Measurements from ENCODE around the gene GALNT10. TPM values are rescaled to one million over a fixed set of nuclear protein-coding genes. Genes with fewer than 3 reads are reported as not detected.

Gene GALNT10
- total RNA-seq, 1 experiment from 2014 or later = 18.6 TPM

DNA sequence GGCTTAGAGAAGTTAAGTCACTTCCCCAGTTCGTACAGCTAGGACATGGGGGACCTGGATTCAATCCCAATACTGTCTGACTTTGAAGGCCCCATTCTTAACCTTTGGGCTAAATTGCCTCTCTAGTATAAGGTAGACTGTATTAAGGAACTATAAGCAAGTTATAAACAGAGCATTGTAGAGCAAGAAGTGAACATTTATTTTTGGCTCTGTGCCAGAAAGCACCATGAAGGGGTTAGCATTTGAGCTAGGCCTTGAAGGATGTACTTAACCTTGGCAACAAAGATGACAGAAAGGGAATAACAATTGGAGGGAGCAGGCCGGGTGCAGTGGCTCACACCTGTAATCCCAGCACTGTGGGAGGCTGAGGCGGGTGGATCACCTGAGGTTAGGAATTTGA is 32.8 kb downstream of the GALNT10 start:
- no peak for DNase-seq
- Histone ChIP-seq H3K9me3 (replicated peaks) (0 out of 2 replicates have a peak, but pooled peaks cover 5% of the 10 kb centered on the region), H3K36me3 (no peaks in the 10 kb centered on the region), H3K27me3 (no peaks in the 10 kb centered on the region), H3K4me3 (no peak overlapping the region), H3K4me1 (peaks cover 11% of the 10 kb centered on the region; the same call in 1 of the 2 replicates), H3K27ac (no peak overlapping the region)

GRCh38 chr5:154227090-154227489 is 36.6 kb downstream of the GALNT10 start:
- no peaks in the 10 kb centered on the region for H3K27me3 ChIP-seq
- no peak overlapping the region for H3K27ac ChIP-seq
- no peak for DNase-seq
- 0 out of 2 replicates have a peak, but pooled peaks cover 5% of the 10 kb centered on the region for H3K9me3 ChIP-seq (replicated peaks)
- no peak overlapping the region for H3K4me3 ChIP-seq
- H3K4me1 ChIP-seq = peaks cover 4% of the 10 kb centered on the region; the same call in 1 of the 2 replicates
- no peaks in the 10 kb centered on the region for H3K36me3 ChIP-seq

DNA sequence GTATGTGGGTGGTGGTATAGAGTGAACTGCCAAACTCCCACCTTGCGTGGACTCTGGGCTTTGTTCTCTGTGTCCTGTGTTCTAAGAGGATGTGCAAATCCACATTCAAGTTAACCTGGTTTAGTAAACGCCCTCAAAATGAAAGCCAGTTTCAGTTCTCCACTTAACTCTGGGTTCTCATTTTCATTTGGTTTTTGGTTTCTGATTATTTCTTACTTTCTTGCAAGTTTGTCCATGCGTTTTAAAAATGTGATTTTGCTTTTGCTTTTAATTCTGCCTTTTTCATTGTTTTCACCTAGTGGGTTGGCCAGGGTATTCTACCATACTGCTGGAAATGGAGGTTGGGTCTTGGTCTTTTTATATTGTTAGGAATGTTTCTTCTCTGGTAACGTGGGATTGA is 38.2 kb downstream of the GALNT10 start:
- Histone ChIP-seq H3K27me3 (no peaks in the 10 kb centered on the region), H3K4me1 (no peaks in the 10 kb centered on the region), H3K36me3 (no peaks in the 10 kb centered on the region), H3K27ac (no peak overlapping the region), H3K4me3 (no peak overlapping the region), H3K9me3 (replicated peaks) (0 out of 2 replicates have a peak, but pooled peaks cover 5% of the 10 kb centered on the region)
- no peak for DNase-seq

GRCh38 chr5:154230526-154230925 is 40.0 kb downstream of the GALNT10 start:
- no peak overlapping the region for H3K4me3 ChIP-seq
- H3K27ac ChIP-seq = no peak overlapping the region
- no peak for DNase-seq
- H3K36me3 ChIP-seq = no peaks in the 10 kb centered on the region
- 0 out of 2 replicates have a peak, but pooled peaks cover 5% of the 10 kb centered on the region for H3K9me3 ChIP-seq (replicated peaks)
- no peaks in the 10 kb centered on the region; the same call in 1 of the 2 replicates for H3K4me1 ChIP-seq
- no peaks in the 10 kb centered on the region for H3K27me3 ChIP-seq

DNA sequence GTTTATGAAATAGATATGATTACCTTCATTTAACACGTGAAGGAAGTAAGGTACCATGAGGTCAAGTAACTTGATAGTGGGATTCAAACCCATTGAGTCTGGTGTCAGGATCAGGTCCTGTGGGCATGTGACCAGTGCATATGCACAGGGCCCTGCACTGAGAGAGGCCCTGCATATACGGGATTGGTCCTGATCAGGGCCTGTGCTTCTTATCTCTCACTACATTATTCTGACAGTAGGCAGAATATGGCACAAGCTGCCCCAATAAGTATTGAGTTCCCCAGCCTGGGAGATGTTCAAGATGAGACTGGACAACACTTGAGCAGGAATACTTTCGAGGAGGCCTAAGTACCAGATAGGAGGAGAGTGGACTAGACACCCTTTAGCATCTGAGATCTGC is 44.0 kb downstream of the GALNT10 start:
- Histone ChIP-seq H3K27me3 (no peaks in the 10 kb centered on the region), H3K27ac (no peak overlapping the region), H3K36me3 (no peaks in the 10 kb centered on the region), H3K4me1 (peaks cover 10% of the 10 kb centered on the region), H3K9me3 (replicated peaks) (no peaks in the 10 kb centered on the region), H3K4me3 (no peak overlapping the region)
- DNase-seq = no peak

- no peaks in the 10 kb centered on the region for H3K9me3 ChIP-seq (replicated peaks)
- no peaks in the 10 kb centered on the region for H3K36me3 ChIP-seq
- DNase-seq = no peak
- H3K27me3 ChIP-seq = no peaks in the 10 kb centered on the region
- H3K4me1 ChIP-seq = peaks cover 10% of the 10 kb centered on the region
- H3K4me3 ChIP-seq = no peak overlapping the region
- H3K27ac ChIP-seq = no peak overlapping the region
These were observed 45.5 kb downstream of the GALNT10 start for GRCh38 chr5:154236011-154236410.

GRCh38 chr5:154236536-154237375 is 46.2 kb downstream of the GALNT10 start:
- Histone ChIP-seq H3K27ac (no peak overlapping the region), H3K27me3 (no peaks in the 10 kb centered on the region), H3K4me1 (peaks cover 13% of the 10 kb centered on the region), H3K9me3 (replicated peaks) (no peaks in the 10 kb centered on the region), H3K36me3 (no peaks in the 10 kb centered on the region), H3K4me3 (no peak overlapping the region)
- no peak for DNase-seq

- Histone ChIP-seq H3K4me3 (no peak overlapping the region), H3K27ac (no peak overlapping the region), H3K9me3 (replicated peaks) (no peaks in the 10 kb centered on the region), H3K4me1 (peaks cover 19% of the 10 kb centered on the region), H3K27me3 (no peaks in the 10 kb centered on the region), H3K36me3 (no peaks in the 10 kb centered on the region)
- no peak for DNase-seq
These were observed 46.8 kb downstream of the GALNT10 start for GRCh38 chr5:154237376-154237743.

GRCh38 chr5:154237946-154238345 is 47.4 kb downstream of the GALNT10 start:
- no peaks in the 10 kb centered on the region for H3K9me3 ChIP-seq (replicated peaks)
- H3K27me3 ChIP-seq = no peaks in the 10 kb centered on the region
- no peak overlapping the region for H3K27ac ChIP-seq
- peaks cover 25% of the 10 kb centered on the region for H3K4me1 ChIP-seq
- no peak overlapping the region for H3K4me3 ChIP-seq
- no peak for DNase-seq
- no peaks in the 10 kb centered on the region for H3K36me3 ChIP-seq

DNA sequence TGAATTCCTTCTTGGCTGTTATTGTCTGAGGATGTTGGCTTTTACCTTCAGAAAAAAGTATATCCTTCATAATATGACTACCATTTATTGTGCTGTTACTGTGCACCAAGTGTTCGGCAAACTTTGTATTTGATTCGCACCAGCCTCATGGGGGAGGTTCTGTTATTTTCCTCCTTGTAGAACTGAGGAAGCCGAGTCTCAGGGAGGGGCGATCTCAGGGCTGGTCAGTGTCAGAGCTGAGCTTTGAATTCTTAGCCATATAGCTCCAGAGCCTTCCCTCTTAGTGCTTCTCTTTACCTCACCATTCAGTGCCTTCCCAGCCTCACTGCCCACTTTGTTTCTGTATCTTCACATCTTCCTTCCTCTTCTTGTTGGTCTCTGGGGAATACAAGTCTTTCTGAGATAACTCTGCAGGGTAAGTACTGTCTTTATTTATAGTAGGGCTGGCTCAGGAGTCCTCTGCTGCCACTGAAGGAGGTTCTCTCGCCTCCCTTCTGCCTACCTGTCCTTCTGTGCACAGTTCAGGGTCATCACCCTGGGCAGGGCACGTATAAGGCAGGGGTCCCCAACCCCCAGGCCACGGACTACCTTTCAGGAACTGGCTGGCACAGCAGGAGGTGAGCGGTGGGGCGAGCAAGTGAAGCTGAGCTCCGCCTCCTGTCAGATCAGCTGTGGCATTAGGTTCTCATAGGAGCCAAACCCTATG is 48.4 kb downstream of the GALNT10 start:
- no peaks in the 10 kb centered on the region for H3K27me3 ChIP-seq
- no peaks in the 10 kb centered on the region for H3K36me3 ChIP-seq
- no peak for DNase-seq
- H3K9me3 ChIP-seq (replicated peaks) = no peaks in the 10 kb centered on the region
- peaks cover 35% of the 10 kb centered on the region for H3K4me1 ChIP-seq
- no peak overlapping the region for H3K27ac ChIP-seq
- H3K4me3 ChIP-seq = no peak overlapping the region

DNA sequence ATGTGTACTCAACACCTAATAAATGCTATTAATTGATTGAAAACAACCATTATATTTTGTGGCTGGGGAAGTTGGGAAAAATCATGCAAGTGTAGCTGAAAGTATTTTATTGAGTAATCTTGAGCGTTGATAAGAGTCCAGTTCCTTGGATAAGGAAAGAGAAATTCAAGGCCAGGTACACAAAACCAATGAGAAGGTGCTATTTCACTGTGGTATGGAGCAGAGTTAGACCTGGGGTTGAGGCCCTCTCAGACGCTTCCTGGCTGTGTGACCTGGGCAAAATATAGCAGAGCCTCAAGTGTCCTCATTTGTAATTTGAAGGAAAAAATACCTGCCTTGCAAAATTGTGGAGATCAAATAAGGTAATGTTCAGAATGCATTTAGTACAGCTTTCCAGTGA is 50.1 kb downstream of the GALNT10 start:
- DNase-seq = no peak
- no peaks in the 10 kb centered on the region for H3K36me3 ChIP-seq
- H3K4me1 ChIP-seq = peaks cover 48% of the 10 kb centered on the region
- H3K27me3 ChIP-seq = no peaks in the 10 kb centered on the region
- no peaks in the 10 kb centered on the region for H3K9me3 ChIP-seq (replicated peaks)
- no peak overlapping the region for H3K27ac ChIP-seq
- H3K4me3 ChIP-seq = no peak overlapping the region

- no peaks in the 10 kb centered on the region for H3K27me3 ChIP-seq
- no peak for DNase-seq
- no peak overlapping the region for H3K4me3 ChIP-seq
- H3K27ac ChIP-seq = no peak overlapping the region
- H3K4me1 ChIP-seq = peaks cover 44% of the 10 kb centered on the region
- no peaks in the 10 kb centered on the region for H3K9me3 ChIP-seq (replicated peaks)
- no peaks in the 10 kb centered on the region for H3K36me3 ChIP-seq
These were observed 50.5 kb downstream of the GALNT10 start for GRCh38 chr5:154241021-154241420.

- Histone ChIP-seq H3K36me3 (no peaks in the 10 kb centered on the region), H3K4me3 (no peak overlapping the region), H3K4me1 (peaks cover 40% of the 10 kb centered on the region), H3K9me3 (replicated peaks) (no peaks in the 10 kb centered on the region), H3K27me3 (no peaks in the 10 kb centered on the region), H3K27ac (no peak overlapping the region)
- peak in 1 of 2 experiments; percentile 40 for DNase-seq
These were observed 51.9 kb downstream of the GALNT10 start for GRCh38 chr5:154242442-154242841.

DNA sequence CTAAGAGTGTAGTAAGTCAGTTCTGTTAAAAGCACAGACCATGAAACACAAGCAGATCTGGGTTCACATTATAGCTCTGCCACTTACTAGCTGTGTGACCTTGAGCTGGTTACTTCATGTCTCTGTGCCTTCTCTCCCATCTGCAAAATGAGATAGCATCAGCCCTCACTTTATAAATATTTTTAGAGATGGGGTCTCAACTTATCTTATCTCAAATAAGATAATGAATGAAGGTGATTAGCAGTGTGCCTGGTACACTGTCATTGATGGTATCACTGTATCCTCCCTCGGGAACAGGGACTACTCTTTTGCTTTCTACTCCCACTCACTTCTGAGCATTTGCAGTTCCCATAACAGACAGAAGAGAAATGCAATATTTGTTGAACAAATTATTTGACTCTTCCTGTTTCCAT is 52.4 kb downstream of the GALNT10 start:
- Histone ChIP-seq H3K4me1 (peaks cover 40% of the 10 kb centered on the region), H3K4me3 (no peak overlapping the region), H3K27me3 (no peaks in the 10 kb centered on the region), H3K9me3 (replicated peaks) (no peaks in the 10 kb centered on the region), H3K36me3 (no peaks in the 10 kb centered on the region), H3K27ac (no peak overlapping the region)
- no peak for DNase-seq

DNA sequence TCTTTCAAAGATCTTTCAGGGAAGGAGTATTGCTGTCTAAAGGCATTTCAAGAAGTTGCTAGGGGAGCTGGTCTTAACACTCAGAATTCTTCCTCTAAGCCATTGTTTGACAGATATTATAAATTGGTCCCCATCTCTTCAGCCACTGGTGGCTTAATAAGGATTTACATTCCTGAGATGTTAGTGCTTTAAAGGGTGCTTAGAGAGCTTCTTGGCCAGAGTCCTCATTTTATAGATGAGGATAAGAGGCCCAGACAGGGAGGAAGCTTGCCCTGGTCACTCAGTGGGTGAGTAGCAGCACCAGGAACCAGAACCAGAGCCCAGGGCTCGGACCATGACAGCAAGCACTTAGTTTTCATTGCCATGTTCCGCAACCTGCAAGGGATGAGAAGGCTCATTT is 53.2 kb downstream of the GALNT10 start:
- H3K4me3 ChIP-seq = no peak overlapping the region
- no peaks in the 10 kb centered on the region for H3K36me3 ChIP-seq
- H3K27me3 ChIP-seq = no peaks in the 10 kb centered on the region
- H3K27ac ChIP-seq = 0 out of 2 replicates have a peak overlapping the region, but pooled peaks have one; percentile 2
- no peak for DNase-seq
- H3K9me3 ChIP-seq (replicated peaks) = peaks cover 5% of the 10 kb centered on the region; the same call in 1 of the 2 replicates
- H3K4me1 ChIP-seq = peaks cover 42% of the 10 kb centered on the region
